Pulmonary artery endothelial cell (primary cell): ENCODE data around the gene TMEM30B. TPM values are rescaled to one million over a fixed set of nuclear protein-coding genes. Genes with fewer than 3 reads are reported as not detected.
"Not testable (repeated sequence)": the region's sequence is repeated elsewhere in the genome, so short reads cannot be mapped to it uniquely, and the experiment has no call there.

Experiments
- DNase-seq: peaks from one replicate; pipeline ENCODE4 v3.0.0-alpha.2; 2011; ENCODE audit warnings: low read depth, low spot score
- total RNA-seq: library from RNA; depleted of rRNA; stranded (reverse); fragments of >200 nt; gene quantifications from 2 replicates; pipeline ENCODE4 v1.2.3, GENCODE V29; 2014

TMEM30B gene
- 0.13 and 0.25 TPM in 2 replicates for total RNA-seq

GRCh38 chr14:61281186-61281947 is at the start of gene TMEM30B:
Gene TMEM30B (minus strand): TSS chr14:61281338. CDS start chr14:61281147, 191 bp downstream.
- no peak for DNase-seq

DNA sequence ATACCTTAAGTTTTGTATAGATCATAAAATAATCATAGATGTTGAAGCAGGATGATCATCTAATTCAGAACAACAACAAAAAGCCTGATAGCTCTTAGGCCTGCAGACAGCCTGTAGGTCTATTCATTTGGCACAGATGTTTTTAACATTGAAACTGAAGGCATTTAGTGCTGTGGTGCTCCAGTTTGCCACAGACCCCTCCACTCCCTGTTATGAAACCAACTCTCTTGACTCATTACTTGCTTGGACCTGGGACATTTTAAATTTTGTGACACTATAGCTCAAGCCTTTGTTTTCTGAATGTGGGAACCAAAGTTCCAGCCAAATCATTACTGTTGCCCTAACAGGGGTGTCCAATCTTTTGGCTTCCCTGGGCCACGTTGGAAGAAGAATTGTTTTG is 49.4 kb upstream of the TMEM30B start:
- DNase-seq = no peak

GRCh38 chr14:61329478-61330051 is 48.4 kb upstream of the TMEM30B start:
- DNase-seq = no peak

GRCh38 chr14:61328626-61329262 is 47.6 kb upstream of the TMEM30B start:
- no peak for DNase-seq

GRCh38 chr14:61326847-61327246 is 45.7 kb upstream of the TMEM30B start:
- DNase-seq = peak; percentile 94

DNA sequence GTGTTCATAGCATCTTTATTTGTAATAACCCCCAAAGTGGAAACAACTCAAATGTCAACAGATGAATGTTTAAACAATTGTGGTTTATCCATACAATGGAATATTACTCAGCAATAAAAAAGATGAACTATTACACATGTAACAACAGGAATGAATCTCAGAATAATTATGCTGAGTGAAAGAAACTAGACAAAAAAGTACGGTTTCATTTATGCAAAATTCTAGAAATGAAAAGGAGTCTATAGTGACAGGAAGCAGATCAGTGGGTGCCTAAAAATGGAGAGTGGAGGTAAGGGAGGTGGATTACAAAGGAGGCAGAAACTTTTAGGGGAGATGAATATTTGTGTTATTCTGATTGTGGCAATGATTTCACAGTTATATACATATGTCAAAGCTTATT is 45.0 kb upstream of the TMEM30B start:
- DNase-seq = no peak

DNA sequence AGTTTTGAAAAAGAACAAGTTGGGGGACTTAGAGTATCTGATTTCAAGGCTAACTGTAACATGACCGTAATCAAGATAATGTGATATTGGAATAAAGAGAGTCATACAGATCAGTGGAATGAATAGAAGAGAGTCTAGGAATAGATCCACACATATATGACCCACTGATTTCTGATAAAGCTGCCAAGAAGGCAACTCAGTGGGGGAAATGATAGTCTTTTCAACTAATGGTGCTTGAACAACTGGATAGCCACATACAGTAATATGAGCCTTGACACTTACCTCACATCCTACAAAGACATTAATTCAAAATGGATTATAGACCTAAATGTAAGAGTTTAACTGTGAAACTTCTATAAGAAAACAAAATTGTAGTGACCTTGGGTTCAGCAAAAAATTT is 44.0 kb upstream of the TMEM30B start:
- DNase-seq = no peak

GRCh38 chr14:61323970-61324369 is 42.8 kb upstream of the TMEM30B start:
- no peak for DNase-seq

DNA sequence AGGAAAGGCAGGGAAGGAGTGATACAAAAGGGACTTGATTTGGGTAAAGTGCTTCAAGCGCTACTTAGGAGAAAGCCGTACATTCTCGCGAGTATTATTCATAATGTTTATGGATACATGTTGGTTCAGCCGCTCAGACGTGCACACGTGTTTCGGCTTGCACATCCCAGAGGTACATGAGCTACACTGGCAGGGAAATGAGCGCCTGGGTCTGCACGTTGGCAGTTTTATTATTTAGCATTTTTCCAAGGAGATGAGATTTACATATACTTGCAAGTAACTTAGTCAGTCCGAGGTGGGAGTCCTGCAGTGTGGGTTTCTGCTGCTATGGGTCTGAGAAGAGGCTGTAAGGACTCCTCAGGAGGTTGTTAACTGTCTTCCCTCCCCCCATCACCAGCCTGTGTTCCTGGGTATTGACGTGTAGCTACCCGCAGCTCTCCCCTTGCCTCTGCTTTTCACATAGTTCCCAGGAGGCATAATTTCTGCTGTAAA is 41.7 kb upstream of the TMEM30B start:
- no peak for DNase-seq

GRCh38 chr14:61322011-61322798 is 41.1 kb upstream of the TMEM30B start:
- DNase-seq = no peak

- DNase-seq = peak; percentile 83
Measured at GRCh38 chr14:61321385-61322010, 40.4 kb upstream of the TMEM30B start, which contains the start of gene PRKCH. Gene PRKCH (plus strand): TSS chr14:61321579. CDS start chr14:61322102, 523 bp downstream.

DNA sequence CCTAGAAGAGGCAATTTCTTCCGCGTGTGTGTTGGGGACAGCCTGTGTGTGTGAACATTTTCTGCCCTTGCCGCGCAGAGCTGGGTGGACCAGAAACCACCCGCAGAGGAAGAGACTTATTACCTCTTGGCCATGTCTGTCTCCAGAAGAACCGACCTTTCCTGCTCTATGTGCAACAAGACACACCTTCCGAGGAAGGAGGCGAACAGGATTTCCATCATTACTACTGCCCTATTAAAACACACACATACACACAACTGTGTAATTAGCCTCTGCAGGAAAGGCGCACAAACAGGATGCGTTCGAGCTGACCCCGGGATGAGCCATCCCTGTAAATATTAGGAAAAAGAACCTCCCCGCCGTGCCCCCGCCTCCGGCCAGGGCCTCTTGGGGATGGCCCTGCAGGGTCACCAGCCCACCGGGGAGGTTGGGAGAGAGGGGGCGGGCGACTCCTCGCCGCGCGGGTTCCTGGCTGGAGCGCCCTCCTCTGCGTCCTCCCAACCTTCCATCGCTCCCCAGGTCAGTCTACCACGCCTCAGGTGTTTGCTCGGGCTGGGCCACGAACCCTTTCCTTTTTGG is 39.8 kb upstream of the TMEM30B start:
- DNase-seq = no peak

GRCh38 chr14:61320170-61320569 is 39.0 kb upstream of the TMEM30B start:
- DNase-seq = not testable (repeated sequence)

GRCh38 chr14:61319706-61320105 is 38.6 kb upstream of the TMEM30B start:
- no peak for DNase-seq

- DNase-seq = no peak
Measured at GRCh38 chr14:61319086-61319485, 37.9 kb upstream of the TMEM30B start.

DNA sequence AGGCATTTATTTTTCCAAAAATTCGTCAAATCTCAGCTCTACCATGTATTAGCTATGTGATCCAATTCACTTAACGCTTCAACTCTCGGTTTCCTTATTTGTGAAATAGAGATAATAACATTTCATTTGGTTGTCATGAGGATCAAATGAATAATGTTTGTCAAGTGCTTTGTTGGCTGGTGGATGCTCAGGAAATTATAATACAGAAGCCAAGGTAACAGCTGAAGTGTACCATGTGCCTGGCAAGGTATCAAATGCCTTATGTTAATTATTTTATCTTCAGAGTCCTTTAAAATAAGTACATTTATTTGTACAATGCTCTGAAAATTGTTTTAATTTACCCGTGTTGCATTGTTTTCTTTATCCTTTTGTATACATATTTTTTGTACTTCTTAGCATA is 34.2 kb upstream of the TMEM30B start:
- no peak for DNase-seq

DNA sequence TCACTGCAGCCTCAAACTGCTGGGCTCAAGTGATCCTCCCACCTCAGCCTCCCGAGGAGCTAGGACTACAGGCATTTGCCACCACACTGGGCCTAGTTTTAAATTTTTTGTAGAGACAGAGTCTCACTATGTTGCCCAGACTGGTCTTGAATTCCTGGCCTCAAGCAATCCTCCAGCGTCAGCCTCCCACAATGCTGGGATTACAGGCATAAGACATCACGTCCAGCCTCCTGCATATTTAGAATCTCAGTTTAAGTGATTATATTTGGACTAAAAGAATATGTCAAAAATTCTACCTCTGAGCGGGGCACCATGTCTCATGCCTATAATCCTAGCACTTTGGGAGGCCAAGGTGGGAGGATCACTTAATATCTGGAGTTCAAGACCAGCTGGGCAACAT is 27.6 kb upstream of the TMEM30B start:
- not testable (repeated sequence) for DNase-seq

DNA sequence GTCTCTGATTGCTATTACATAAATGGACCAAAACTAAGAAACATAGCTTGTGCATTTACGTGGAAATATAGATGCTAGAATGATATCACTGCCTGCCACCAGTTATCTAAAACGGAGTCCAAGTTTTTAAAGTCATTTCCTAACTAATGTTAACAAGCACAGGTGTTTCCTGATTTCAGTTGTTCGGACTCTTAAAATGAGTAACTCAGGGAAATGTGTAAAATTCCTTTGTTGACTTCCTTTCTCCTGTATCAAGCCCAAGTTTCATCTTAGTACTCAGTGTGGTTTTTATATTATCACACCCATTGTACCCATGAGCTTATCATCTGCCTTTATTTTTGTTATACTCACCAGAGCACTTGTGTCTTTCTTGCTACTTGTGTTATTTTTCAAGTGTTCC is 27.1 kb upstream of the TMEM30B start:
- peak; percentile 92 for DNase-seq

DNA sequence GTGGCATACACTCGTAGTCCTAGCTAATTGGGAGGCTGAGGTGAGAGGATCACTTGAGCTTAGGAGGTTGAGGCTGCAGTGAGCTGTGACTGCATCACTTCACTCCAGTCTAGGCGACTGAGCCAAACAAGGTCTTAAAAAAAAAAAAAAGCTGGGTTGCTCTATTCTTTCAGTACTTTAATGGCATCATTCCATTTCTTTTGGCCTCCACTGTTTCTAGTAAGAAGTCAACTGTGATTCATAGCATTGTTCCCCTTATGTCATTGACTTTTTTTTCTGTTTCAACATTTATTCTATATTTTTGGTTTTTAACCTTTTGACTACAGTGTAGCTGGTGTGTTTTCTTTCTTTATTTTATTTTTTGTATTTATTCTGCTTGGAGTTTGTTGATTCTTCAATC is 23.6 kb upstream of the TMEM30B start:
- no peak for DNase-seq

GRCh38 chr14:61300754-61301153 is 19.6 kb upstream of the TMEM30B start:
- no peak for DNase-seq

GRCh38 chr14:61300209-61300608 is 19.1 kb upstream of the TMEM30B start:
- no peak for DNase-seq
